Colonic mucosa (tissue), 4 donors: ENCODE data around the gene SLC48A1. TPM values are rescaled to one million over a fixed set of nuclear protein-coding genes. Genes with fewer than 3 reads are reported as not detected.

Experiments
- DNase-seq: peaks from one replicate; pipeline ENCODE4 v3.0.0-alpha.2; 2020
- H3K27ac ChIP-seq: fragments of 200-600 bp; one replicate; pipeline ENCODE4 v1.8.0; 2021
- H3K27me3 ChIP-seq: fragments of 200-600 bp; one replicate; pipeline ENCODE4 v1.8.0; 2021
- H3K36me3 ChIP-seq: fragments of 200-600 bp; one replicate; pipeline ENCODE4 v1.8.0; 2021
- H3K4me1 ChIP-seq: fragments of 200-600 bp; one replicate; pipeline ENCODE4 v1.8.0; 2021; ENCODE audit warnings: mild to moderate bottlenecking
- H3K4me3 ChIP-seq: fragments of 200-600 bp; one replicate; pipeline ENCODE4 v1.8.0; 2021
- H3K9ac ChIP-seq, 2 donors: one replicate each; pipeline ENCODE4 v1.7.0; 2013; ENCODE audit warnings: control low read depth in 2 of 2, low read depth in 2 of 2, low read length in 2 of 2
- H3K9me3 ChIP-seq: fragments of 200-600 bp; one replicate; pipeline ENCODE4 v1.8.0; 2021
- CTCF ChIP-seq: fragments of 200-600 bp; IDR thresholded peaks from one replicate; pipeline ENCODE4 v1.8.0; 2022; ENCODE audit warnings: antibody characterized with exemption, mild to moderate bottlenecking
- intact Hi-C: fragments of 100-400 bp; cut with DNase I; formaldehyde crosslinking; loops from one replicate; pipeline ENCODE4 v1.14.1; 2022
- total RNA-seq, 2 donors: library from RNA; stranded (reverse); fragmentation: NEBNext Ultra II Directional in 1 of 2; extraction: Animal tissue kit (Norgen Biotek cat#: 25700) in 1 of 2; gene quantifications; one replicate each; pipeline ENCODE4 v1.2.1, GENCODE V29; 2021
- donor health status: healthy.
- donor health status: DM: no; HTN: no; CAD: no.
- donor health status: DM: no; HTN: no; CAD: no.

SLC48A1 gene
- total RNA-seq, 2 donors from 2014 or later, result 12.2 to 17.9 TPM

GRCh38 chr12:47779943-47780504 is 7.0 kb downstream of the SLC48A1 start:
- Histone ChIP-seq H3K9ac (no peak overlapping the region), H3K27me3 (no peaks in the 10 kb centered on the region), H3K4me1 (no peaks in the 10 kb centered on the region), H3K9me3 (no peaks in the 10 kb centered on the region), H3K4me3 (no peak overlapping the region), H3K27ac (no peak overlapping the region), H3K36me3 (no peaks in the 10 kb centered on the region)
- TF ChIP-seq CTCF, result no peak
- intact Hi-C loops, result loop anchor here (2.0 to 5.0 kb wide), 3 partner anchors 37 to 63 kb away; no protein-coding TSS in a partner anchor
- DNase-seq, result no peak

- H3K4me1 ChIP-seq, result no peaks in the 10 kb centered on the region
These were observed 8.7 kb downstream of the SLC48A1 start for GRCh38 chr12:47781479-47782371.

GRCh38 chr12:47782372-47782770 is 9.3 kb downstream of the SLC48A1 start:
- no peaks in the 10 kb centered on the region for H3K27me3 ChIP-seq
- H3K36me3 ChIP-seq, result peaks cover under 1% of the 10 kb centered on the region
- H3K9me3 ChIP-seq, result no peaks in the 10 kb centered on the region
- no peak for TF ChIP-seq CTCF
- no peak overlapping the region for H3K9ac ChIP-seq
- intact Hi-C loops, result loop anchor here (5.0 kb wide), 1 partner anchor 55 kb away; no protein-coding TSS in a partner anchor
- no peaks in the 10 kb centered on the region for H3K4me1 ChIP-seq
- no peak overlapping the region for H3K4me3 ChIP-seq
- H3K27ac ChIP-seq, result no peak overlapping the region
- DNase-seq, result no peak

More at GRCh38 chr12:47781479-47782371, 8.7 kb downstream of the SLC48A1 start:
- no peak for DNase-seq
- Histone ChIP-seq H3K9ac (no peak overlapping the region), H3K9me3 (no peaks in the 10 kb centered on the region), H3K36me3 (no peaks in the 10 kb centered on the region), H3K27me3 (no peaks in the 10 kb centered on the region), H3K4me3 (no peak overlapping the region), H3K27ac (no peak overlapping the region)
- intact Hi-C loops, result loop anchor here (5.0 kb wide), 1 partner anchor 56 kb away; no protein-coding TSS in a partner anchor
- no peak for TF ChIP-seq CTCF

- no peak overlapping the region for H3K27ac ChIP-seq
- H3K36me3 ChIP-seq, result peaks cover 9% of the 10 kb centered on the region
- H3K9me3 ChIP-seq, result no peaks in the 10 kb centered on the region
- intact Hi-C loops, result loop anchor here (5.0 kb wide), 1 partner anchor 54 kb away; no protein-coding TSS in a partner anchor
- H3K4me1 ChIP-seq, result no peaks in the 10 kb centered on the region
- TF ChIP-seq CTCF, result no peak
- no peak overlapping the region for H3K4me3 ChIP-seq
- H3K9ac ChIP-seq, result no peak overlapping the region
- no peaks in the 10 kb centered on the region for H3K27me3 ChIP-seq
- no peak for DNase-seq
These were observed 10.2 kb downstream of the SLC48A1 start for GRCh38 chr12:47783024-47783755.
